Endothelial cell of umbilical vein (primary cell): ENCODE data around the gene LIMA1. TPM values are rescaled to one million over a fixed set of nuclear protein-coding genes. Genes with fewer than 3 reads are reported as not detected.

Experiments
- BruUV-seq: library from RNA; stranded (reverse); fragments of 400-500 nt; replicated peaks from 2 replicates; lab custom pipeline; 2021; lab: Mats Ljungman, UMichigan
- CTCF ChIA-PET: fragments of 300-600, 350-600 bp; sonication (Branson Sonifier 250); formaldehyde crosslinking; loops from one replicate; lab custom pipeline; 2021; ENCODE audit warnings: antibody characterized with exemption, inconsistent platforms; lab: Charles Lee
- POLR2A ChIA-PET: fragments of 300-600, 350-600 bp; sonication (Branson Sonifier 250); formaldehyde crosslinking; loops from one replicate; lab custom pipeline; 2021; ENCODE audit warnings: antibody characterized with exemption, inconsistent platforms; lab: Charles Lee
- DNase-seq: peaks from one replicate; pipeline ENCODE4 v3.0.0-alpha.2; 2011; ENCODE audit warnings: low read depth, low spot score
- FAIRE-seq: peaks from 2 replicates; lab custom pipeline; 2011; peaks lifted over from hg19 to GRCh38; lab: Jason Lieb, UNC
- H2AFZ ChIP-seq: 2 replicates; pipeline ENCODE4 v1.6.0; 2012; ENCODE audit warnings: low read depth, low read length, control low read depth, inconsistent platforms
- H3K27ac ChIP-seq: 2 replicates; pipeline ENCODE4 v1.5.1; 2011; ENCODE audit warnings: low read depth, mild to moderate bottlenecking, control low read depth, low read length, moderate library complexity; ENCODE audit not compliant: insufficient read depth
- H3K27me3 ChIP-seq, 2 experiments: 2 replicates each; pipeline versions ENCODE4 v1.6.0 to v1.6.1; 2011; ENCODE audit warnings: low read length in 2 of 2, mixed read lengths in 1 of 2; ENCODE audit not compliant: control insufficient read depth in 2 of 2, insufficient read depth in 2 of 2
- H3K36me3 ChIP-seq, 2 experiments: 2 replicates in 1 of 2; 3 replicates in 1 of 2; pipeline ENCODE4 v1.5.1; 2011; ENCODE audit warnings: low read length in 2 of 2, mild to moderate bottlenecking in 1 of 2, moderate library complexity in 1 of 2; ENCODE audit not compliant: control insufficient read depth in 2 of 2, insufficient read depth in 2 of 2; ENCODE audit errors: extremely low read depth in 1 of 2
- H3K4me1 ChIP-seq: 3 replicates; pipeline ENCODE4 v1.5.1; 2011; ENCODE audit warnings: mild to moderate bottlenecking, low read length; ENCODE audit not compliant: control insufficient read depth, insufficient read depth; ENCODE audit errors: extremely low read depth
- H3K4me2 ChIP-seq: 2 replicates; pipeline ENCODE4 v1.6.1; 2011; ENCODE audit warnings: low read length, control low read depth, mixed read lengths; ENCODE audit not compliant: insufficient read depth
- H3K4me3 ChIP-seq, 3 experiments: fragments of 200-600 bp in 1 of 3; sonication (generic), shearing (Covaris generic) in 1 of 3; replicated peaks in 1 of 3; 2 replicates each; pipeline ENCODE4 v1.5.1; 2011 to 2016; ENCODE audit warnings: control low read depth in 3 of 3, low read length in 3 of 3, mild to moderate bottlenecking in 2 of 3, inconsistent platforms in 1 of 3, low read depth in 1 of 3, moderate library complexity in 1 of 3; ENCODE audit not compliant: insufficient read depth in 1 of 3
- H3K79me2 ChIP-seq: 2 replicates; pipeline ENCODE4 v1.6.0; 2012; ENCODE audit warnings: low read length, inconsistent platforms; ENCODE audit not compliant: control insufficient read depth, insufficient read depth
- H3K9ac ChIP-seq: replicated peaks from 2 replicates; pipeline ENCODE3; 2011; ENCODE audit warnings: low read length, control low read depth; ENCODE audit not compliant: insufficient read depth; ENCODE audit errors: extremely low read depth
- H3K9me1 ChIP-seq: replicated peaks from 3 replicates; pipeline ENCODE4 v1.6.0; 2011; ENCODE audit warnings: mild to moderate bottlenecking, low read length; ENCODE audit not compliant: control insufficient read depth, insufficient read depth; ENCODE audit errors: extremely low read depth
- H3K9me3 ChIP-seq: replicated peaks from 2 replicates; pipeline ENCODE4 v1.5.1; 2012; ENCODE audit warnings: low read length, inconsistent platforms; ENCODE audit not compliant: control insufficient read depth, insufficient read depth
- H4K20me1 ChIP-seq: replicated peaks from 2 replicates; pipeline ENCODE3; 2011; ENCODE audit warnings: mild to moderate bottlenecking, low read length; ENCODE audit not compliant: control insufficient read depth, insufficient read depth; ENCODE audit errors: extremely low read depth
- CTCF ChIP-seq, 2 donors: IDR thresholded peaks; 1 replicate in 1 of 2; 2 replicates in 1 of 2; pipeline ENCODE4 v1.5.1; 2011; ENCODE audit warnings: low read length in 2 of 2, mild to moderate bottlenecking in 2 of 2, moderate library complexity in 2 of 2, control low read depth in 1 of 2, inconsistent platforms in 1 of 2, low read depth in 1 of 2; ENCODE audit not compliant: insufficient read depth in 1 of 2; ENCODE audit errors: extremely low read depth in 1 of 2
- EZH2 ChIP-seq: IDR thresholded peaks from 2 replicates; pipeline ENCODE4 v1.6.1; 2012; ENCODE audit warnings: borderline replicate concordance, low read depth, mild to moderate bottlenecking, moderate library complexity, low read length, inconsistent platforms; ENCODE audit not compliant: severe bottlenecking
- FOS ChIP-seq: IDR thresholded peaks from 2 replicates; pipeline ENCODE4 v1.6.1; 2011; ENCODE audit warnings: mild to moderate bottlenecking, low read length, moderate library complexity, borderline replicate concordance; ENCODE audit not compliant: insufficient read depth
- GATA2 ChIP-seq: IDR thresholded peaks from 2 replicates; pipeline ENCODE4 v1.7.0; 2011; ENCODE audit warnings: low read depth, mild to moderate bottlenecking, moderate library complexity, mixed read lengths, low read length; ENCODE audit not compliant: insufficient read length, insufficient read depth
- JUN ChIP-seq: IDR thresholded peaks from 2 replicates; pipeline ENCODE4 v1.6.1; 2011; ENCODE audit warnings: borderline replicate concordance, low read depth; ENCODE audit not compliant: insufficient read length, insufficient read depth
- MYC ChIP-seq: IDR thresholded peaks from one replicate; pipeline ENCODE4 v1.6.1; 2011; ENCODE audit warnings: mild to moderate bottlenecking, low read depth, low read length
- POLR2A ChIP-seq: IDR thresholded peaks from 2 replicates; pipeline ENCODE4 v1.6.1; 2012; ENCODE audit warnings: low read depth, mild to moderate bottlenecking, control low read depth, low read length
- POLR2AphosphoS5 ChIP-seq: IDR thresholded peaks from 2 replicates; pipeline ENCODE4 v1.6.1; 2012; ENCODE audit warnings: low read depth, mild to moderate bottlenecking, control low read depth, low read length, moderate library complexity; ENCODE audit not compliant: insufficient read depth
- dilution Hi-C: fragments of 300-500 bp; cut with MboI; formaldehyde crosslinking; loops from one replicate; pipeline ENCODE4 v1.15.0; 2019; ENCODE audit warnings: low sequenced_read_pairs; ENCODE audit not compliant: extremely low pct_ligation_motif_present
- intact Hi-C: fragments of 100-400 bp; cut with micrococcal nuclease; formaldehyde crosslinking; loops from one replicate; pipeline ENCODE4 v1.10.0; 2022
- polyA plus RNA-seq, 4 experiments: library from polyadenylated mRNA; depleted of rRNA in 3 of 4; stranded (reverse) in 3 of 4; unstranded in 1 of 4; fragments of >200 nt; gene quantifications; 2 replicates each; pipeline versions ENCODE4 v1.2.1 to v1.2.3, GENCODE V29; 2011 to 2012; ENCODE audit warnings: missing spikeins in 1 of 4
- total RNA-seq: library from RNA; stranded (reverse); gene quantifications from 2 replicates; pipeline ENCODE4 v1.2.3, GENCODE V29; 2021
- TF ChIP-seq, protein P1 (sequence below): IDR thresholded peaks from 2 replicates; pipeline ENCODE4 v1.6.1; 2011; ENCODE audit not compliant: insufficient read depth, insufficient read length

The LIMA1 gene
- total and polyA plus RNA-seq, 2 donors (not counting 3 experiments of a cell fraction or from before 2014, with no cell fraction given) = 35.0 to 87.3 TPM

- H3K9me3 ChIP-seq = no peaks in the 10 kb centered on the region
- H3K9ac ChIP-seq = peak overlapping the region; percentile 65
- CTCF ChIA-PET = interaction anchor here (0.5 to 3.3 kb wide), 14 partner anchors 9 to 128 kb away, joined by 3 to 25 read pairs (median 4); partner anchors contain the start of gene COX14
- FAIRE-seq (peak; percentile 88), DNase-seq (peak; percentile 92)
- peak overlapping the region; percentile 90 for H3K27ac ChIP-seq
- peak overlapping the region; percentile 41 for H3K4me2 ChIP-seq
- peaks cover 12 to 13% of the 10 kb centered on the region in 2 experiments for H3K36me3 ChIP-seq
- H3K9me1 ChIP-seq = no peaks in the 10 kb centered on the region
- peak; percentile 82 for TF ChIP-seq POLR2AphosphoS5
- TF ChIP-seq JUN = peak; percentile 83
- TF ChIP-seq CTCF (IDR thresholded peaks at IDR 0.05; ENCODE audit: extremely low read depth in 1 of 2, insufficient read depth in 1 of 2, low read depth in 1 of 2, low read length in 2 of 2) = no peak
- TF ChIP-seq, protein P1, sequence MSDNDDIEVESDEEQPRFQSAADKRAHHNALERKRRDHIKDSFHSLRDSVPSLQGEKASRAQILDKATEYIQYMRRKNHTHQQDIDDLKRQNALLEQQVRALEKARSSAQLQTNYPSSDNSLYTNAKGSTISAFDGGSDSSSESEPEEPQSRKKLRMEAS = no peak
- peak; percentile 66 for TF ChIP-seq FOS
- TF ChIP-seq POLR2A = peak; percentile 48
- TF ChIP-seq MYC = no peak
- no peak for TF ChIP-seq EZH2
- peak; percentile 89 for TF ChIP-seq GATA2
- H3K4me1 ChIP-seq = peaks cover 38% of the 10 kb centered on the region
- POLR2A ChIA-PET = interaction anchor here (0.9 kb wide), 1 partner anchor 35 kb away, joined by 4 read pairs; no protein-coding TSS in a partner anchor
- no peaks in the 10 kb centered on the region for H3K79me2 ChIP-seq
- dilution Hi-C loops (no loop called here), intact Hi-C loops (loop anchor here (2.0 kb wide), 2 partner anchors 17 to 35 kb away; no protein-coding TSS in a partner anchor)
- BruUV-seq = no TSS peak
- H2AFZ ChIP-seq = peak overlapping the region; percentile 8
- no peaks in the 10 kb centered on the region for H3K27me3 ChIP-seq
- H4K20me1 ChIP-seq = no peaks in the 10 kb centered on the region
- H3K4me3 ChIP-seq = no peak overlapping the region
Observed at GRCh38 chr12:50185970-50186663, 97.2 kb downstream of the LIMA1 start.
